Measurements from ENCODE around the gene FHAD1.
"Not testable (repeated sequence)": the region's sequence is repeated elsewhere in the genome, so short reads cannot be mapped to it uniquely, and the experiment has no call there.

The FHAD1 gene

DNA sequence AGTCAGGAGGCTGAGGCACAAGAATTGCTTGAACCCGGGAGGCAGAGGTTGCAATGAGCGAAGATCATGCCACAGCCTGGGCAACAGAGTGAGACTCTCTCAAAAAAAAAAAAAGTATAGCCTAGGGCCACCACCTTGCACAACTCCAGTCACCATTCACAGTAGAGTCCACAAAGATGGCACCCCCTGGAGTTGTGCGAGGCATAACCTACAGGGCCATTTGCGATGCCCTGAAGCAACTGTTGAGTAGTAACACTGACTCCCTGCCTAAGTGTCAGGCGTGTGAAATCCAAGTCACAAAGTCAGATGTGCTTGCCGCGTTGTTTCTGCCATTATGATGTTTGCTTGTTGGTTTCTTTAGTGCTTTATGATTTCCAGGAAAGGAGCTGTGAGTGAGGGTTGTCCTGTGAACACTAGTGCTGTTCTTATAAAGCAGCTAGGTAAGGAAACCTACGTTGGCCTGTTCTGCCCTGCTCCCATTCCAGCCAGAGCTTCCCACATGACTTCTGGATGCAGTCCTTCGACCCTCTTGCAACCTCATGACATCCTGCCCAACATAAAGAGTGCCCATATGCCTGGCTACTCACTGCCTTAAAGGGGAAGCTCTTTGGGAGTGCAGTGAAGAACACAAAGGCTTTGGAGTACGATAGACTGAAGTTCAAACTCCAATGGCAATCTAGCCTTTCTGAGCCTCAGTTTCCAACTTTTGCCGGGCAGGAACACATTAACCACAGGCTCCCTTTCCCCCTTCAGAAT lies 29.8 kb downstream of the FHAD1 start:
- DNase-seq (ENCODE audit: low read depth) = no peak

- DNase-seq (ENCODE audit: low read depth) = no peak
Observed at GRCh38 chr1:15277447-15277838, 30.4 kb downstream of the FHAD1 start.

- no peak for DNase-seq (ENCODE audit: low read depth)
Observed at GRCh38 chr1:15277933-15278332, 30.9 kb downstream of the FHAD1 start.

DNA sequence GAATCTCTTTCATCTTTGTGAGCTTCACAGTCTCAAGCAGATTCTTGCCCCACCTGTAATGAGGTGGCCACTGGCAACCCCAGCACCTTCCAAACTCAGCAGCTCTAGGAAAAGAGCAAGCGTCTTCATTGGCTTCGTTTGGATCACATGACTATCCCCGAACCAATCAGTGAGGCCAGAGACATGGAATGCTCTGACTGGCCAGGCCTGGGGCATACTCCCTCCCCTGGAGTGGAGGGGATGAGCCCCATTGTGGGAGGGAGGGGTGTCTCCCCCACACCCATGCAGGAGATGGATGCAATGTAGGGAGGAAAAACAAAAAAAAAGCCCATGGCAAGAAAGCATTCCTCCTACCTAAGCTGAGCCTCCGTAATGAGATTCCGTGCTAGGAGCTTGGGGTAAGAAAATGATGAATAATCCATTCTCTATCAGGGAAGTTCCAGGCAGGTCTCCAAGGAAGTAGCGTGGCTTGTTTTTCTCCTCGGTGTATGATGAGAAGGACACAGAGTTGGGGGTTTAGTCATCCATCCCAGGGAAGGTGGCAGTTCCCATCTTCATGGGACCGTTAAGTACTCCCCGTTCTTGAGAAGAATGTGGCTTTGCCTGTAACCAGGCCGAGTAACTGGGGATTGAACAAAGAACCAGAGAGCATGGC lies 32.7 kb downstream of the FHAD1 start:
- DNase-seq (ENCODE audit: low read depth) = no peak

DNA sequence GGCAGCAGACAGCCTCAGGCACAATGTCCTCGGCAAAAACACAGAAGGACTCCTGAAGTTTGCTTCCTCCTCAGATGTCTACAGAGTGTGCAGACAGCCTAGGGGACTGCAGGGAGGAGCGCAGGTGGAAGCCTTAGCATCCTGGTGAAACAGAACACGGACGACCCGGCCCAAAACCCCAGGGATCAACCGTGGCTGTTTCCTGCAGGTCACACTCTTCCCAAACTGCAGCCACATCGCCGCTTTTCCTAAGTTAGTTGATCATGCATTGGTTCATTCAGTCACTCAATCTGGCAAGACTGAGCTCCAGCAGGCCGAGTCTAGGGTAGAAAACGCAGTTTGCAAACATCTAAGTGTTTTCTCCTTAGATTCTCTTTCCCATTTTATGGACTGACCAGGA lies 33.4 kb downstream of the FHAD1 start:
- no peak for DNase-seq (ENCODE audit: low read depth)

DNA sequence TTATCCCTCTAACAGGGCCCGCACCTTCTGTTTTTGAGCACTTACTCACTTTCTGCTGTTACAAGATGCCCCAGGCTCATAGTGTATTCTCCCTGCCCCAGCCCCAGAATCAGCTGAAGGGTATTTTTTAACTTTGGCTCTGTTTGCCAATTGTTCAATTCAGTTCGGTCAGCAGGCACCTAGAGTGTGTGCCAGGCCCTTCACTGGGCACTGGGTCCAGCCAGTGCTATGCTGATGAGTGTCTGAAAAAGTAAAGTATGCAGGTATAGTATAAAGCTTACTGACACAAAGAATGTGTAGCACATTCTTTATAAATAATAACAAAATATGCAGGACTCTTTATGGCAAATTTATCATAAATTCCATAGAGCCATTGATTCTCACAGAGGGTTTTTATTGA lies 35.0 kb downstream of the FHAD1 start:
- no peak for DNase-seq (ENCODE audit: low read depth)

DNA sequence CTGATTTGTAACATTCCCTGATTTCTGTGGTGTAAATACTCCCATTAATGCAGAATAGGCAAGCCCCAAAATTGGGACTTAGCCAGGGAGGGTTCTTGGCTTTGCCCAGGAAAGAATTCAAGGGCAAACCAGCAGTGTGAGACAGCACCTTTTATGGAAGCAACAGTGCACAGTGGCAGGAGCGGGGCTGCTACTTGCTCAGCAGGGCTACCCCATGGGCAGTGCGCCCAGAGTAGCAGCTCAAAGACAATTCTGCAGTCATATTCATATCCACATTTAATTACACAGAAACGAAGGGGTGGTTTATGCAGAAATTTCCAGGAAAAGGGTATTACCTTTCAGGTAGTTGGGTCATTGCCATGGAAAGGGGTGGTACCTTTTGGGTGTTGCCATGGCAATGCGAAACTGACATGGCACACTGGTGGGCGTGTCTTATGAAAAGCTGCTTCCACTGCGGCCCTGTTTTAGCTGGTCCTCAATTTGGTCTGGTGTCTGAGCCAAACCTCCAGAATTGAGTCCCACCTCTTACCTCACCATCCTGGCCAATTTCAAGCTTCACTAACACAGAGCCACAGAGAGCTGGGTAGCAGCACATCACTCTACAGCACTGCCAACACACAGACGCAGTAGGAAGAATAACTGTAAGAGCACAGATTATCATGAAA lies 35.9 kb downstream of the FHAD1 start:
- no peak for DNase-seq (ENCODE audit: low read depth)

- no peak for DNase-seq (ENCODE audit: low read depth)
Observed at GRCh38 chr1:15283526-15283925, 36.5 kb downstream of the FHAD1 start.

- DNase-seq (ENCODE audit: low read depth) = no peak
Observed at GRCh38 chr1:15286452-15286851, 39.4 kb downstream of the FHAD1 start.

DNA sequence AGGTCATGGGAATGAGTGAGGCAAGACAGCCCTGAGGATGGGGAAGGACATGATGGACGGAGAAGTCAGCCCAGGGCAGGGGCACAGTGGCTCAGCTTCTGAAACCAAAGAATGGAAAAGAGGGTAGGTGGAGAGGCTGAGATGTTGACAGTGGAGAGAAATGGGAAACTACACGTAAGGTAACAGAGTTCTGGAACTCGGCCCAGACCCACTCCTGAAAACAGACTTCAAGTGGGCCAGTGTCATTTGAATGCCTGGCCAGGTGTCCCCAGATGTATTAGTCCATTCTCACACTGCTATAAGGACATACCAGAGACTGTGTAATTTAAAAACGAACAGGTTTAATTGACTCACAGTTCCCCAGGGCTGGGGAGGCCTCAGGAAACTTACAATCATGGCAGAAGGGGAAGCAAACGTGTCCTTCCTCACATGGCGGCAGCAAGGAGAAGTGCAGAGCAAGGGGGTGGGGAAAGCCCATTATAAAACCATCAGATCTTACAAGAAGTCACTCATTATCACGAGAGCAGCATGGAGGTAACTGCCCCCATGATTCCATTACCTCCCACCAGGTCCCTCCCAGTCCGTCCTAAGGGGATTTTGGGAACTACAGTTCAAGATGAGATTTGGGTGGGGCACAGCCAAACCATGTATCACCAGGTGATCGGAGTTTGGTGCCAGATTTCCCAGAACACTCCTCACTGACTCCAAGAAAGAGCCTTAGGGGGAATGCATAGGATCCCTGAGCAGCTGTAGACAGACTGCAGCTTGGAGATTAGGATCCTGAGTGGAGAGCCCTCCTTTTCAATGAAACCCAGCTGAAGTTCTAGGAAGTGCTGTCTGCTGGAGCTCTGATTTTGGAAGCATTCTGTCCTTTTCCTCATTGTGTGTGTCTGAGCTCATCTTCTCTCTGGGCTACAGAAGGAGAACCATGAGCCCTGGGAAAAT lies 40.3 kb downstream of the FHAD1 start:
- DNase-seq (ENCODE audit: low read depth) = no peak

DNA sequence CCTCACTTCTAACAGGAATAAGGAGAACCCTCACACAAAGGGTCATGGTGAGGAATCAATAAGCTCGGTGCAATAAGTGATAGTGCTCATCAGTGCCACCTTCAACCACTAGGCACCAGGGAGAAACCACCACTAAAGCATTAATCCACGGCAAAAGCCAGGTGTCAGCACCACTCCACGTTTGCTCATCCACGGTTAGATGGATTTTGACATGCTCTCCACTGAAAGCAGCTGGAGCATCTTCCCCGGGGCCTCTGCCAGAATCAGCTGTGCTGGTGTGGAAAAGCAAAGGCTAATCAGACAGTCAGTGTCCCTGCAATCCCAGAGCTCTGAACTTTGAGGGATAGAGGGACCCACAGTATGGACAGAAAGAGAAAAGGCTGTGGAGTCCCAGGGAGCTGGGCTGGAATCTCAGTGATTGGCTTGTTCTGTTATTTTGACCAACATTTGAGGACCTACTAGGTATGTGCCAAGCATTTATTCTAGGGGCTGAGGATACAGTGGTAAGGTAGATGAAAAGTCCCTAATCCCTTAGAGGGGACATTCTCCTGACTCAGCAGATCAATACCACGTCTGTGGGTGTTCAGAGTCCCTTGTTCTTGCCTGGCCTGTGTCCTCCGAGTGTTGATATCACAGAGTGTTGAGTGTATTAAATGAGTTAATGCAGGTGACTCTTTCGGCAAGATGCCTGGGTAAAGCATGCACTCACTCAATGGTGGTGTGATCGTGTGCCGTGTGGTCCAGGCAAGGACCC lies 41.3 kb downstream of the FHAD1 start:
- no peak for DNase-seq (ENCODE audit: low read depth)

- no peak for DNase-seq (ENCODE audit: low read depth)
Observed at GRCh38 chr1:15289251-15289651, 42.2 kb downstream of the FHAD1 start.

DNA sequence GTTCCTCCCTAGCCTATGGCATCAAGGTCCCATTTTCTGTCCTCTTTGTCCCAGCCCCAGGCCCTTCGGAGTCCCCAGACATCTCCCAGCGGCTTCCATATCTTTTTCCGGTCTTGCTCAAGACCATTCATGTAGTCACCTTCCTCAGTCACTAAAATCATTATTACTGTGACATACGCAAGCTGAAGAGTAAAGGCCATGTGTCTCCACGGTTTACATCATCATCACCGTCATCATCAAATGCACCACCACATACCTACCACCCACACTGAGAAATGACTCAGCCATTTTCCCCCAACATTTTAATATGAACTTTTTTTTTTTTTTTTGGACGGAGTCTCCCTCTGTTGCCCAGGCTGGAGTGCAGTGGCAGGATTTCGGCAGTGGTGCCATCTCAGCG lies 43.4 kb downstream of the FHAD1 start:
- DNase-seq (ENCODE audit: low read depth) = no peak

DNA sequence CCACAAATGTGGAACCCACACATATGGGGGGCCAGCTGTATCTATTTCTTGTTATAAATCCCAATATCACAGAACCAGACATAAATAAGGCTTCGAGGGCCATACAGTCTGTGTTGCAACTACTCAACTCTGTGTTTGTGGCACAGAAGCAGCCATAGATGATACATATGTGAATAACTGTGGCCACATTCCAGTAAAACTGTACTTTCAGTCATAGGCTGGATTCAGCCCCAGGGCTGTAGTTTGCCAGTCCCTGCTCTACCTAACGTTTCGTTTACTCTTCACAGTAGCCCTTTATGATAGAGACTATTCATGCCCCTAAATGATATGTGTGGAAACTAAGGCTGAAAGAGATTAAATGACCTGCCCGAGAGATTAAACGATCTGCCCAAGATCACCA lies 48.7 kb downstream of the FHAD1 start:
- no peak for DNase-seq (ENCODE audit: low read depth)

GRCh38 chr1:15296585-15297321 lies 49.7 kb downstream of the FHAD1 start:
- DNase-seq (ENCODE audit: low read depth) = no peak

DNA sequence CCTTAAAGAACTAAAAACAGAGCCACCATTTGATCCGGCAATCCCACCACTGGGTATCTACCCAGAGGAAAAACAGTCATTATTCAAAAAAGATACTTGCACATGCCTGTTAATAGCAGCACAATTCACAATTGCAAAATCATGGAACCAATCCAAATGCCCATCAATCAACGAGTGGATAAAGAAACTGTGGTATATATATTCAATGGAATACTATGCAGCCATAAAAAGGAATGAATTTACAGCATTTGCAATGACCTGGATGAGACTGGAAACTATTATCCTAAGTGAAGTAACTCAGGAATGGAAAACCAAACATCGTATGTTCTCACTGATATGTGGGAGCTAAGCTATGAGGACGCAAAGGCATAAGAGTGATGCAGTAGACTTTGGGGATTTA lies 51.0 kb downstream of the FHAD1 start:
- not testable (repeated sequence) for DNase-seq (ENCODE audit: low read depth)

DNA sequence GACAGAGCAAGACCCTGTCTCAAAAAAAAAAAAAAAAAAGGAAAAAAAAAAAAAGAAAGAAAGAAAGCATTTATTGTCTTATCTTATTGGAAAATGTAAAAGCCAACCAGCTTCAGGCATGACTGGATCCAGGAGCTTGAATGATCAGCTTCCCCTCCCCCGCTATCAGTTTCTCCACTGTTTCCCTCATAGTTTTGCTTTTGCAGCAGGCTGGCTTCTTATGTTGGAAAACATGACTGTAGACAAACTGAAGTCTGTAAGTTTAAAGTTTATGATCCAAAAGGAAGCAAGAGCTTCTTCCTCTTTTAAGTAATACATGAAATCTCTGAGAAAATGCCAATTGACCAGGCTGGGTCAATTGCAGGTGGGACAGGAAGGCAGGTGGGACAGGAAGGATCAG lies 52.2 kb downstream of the FHAD1 start:
- DNase-seq (ENCODE audit: low read depth) = no peak

GRCh38 chr1:15299806-15300205 lies 52.8 kb downstream of the FHAD1 start:
- no peak for DNase-seq (ENCODE audit: low read depth)

DNA sequence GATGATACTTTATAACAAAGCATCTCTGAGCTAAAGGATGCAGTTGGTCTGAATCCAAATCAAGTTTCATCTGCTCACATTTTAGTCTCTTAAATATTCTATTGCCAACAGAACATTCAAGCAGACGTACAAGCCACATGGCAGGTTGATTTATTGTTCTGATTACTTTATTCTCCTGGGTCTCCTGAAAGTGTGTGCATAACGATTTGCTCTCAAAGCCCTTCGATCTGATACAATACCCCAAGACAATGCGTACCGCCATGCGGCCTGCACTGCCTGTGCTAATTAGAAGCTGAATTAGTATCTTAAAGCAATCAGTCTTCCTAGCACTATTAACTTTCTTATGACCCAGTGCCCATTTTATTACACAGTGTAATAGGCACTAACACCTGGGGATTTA lies 56.9 kb downstream of the FHAD1 start:
- no peak for DNase-seq (ENCODE audit: low read depth)

GRCh38 chr1:15304708-15305467 lies 57.9 kb downstream of the FHAD1 start:
- peak; percentile 60 for DNase-seq (ENCODE audit: low read depth)

Data from activated gamma-delta T cell treated with anti-CD3 and anti-CD28 coated beads, Interleukin-2, amount 50 U/mL, for 16 hours (primary cell).